NCI-H2227 (cell line): ENCODE data around the gene ADSS2.
"Not testable (repeated sequence)": the region's sequence is repeated elsewhere in the genome, so short reads cannot be mapped to it uniquely, and the experiment has no call there.

Experiments used
- DNase-seq: peaks from one replicate; lab custom pipeline; 2025; ENCODE audit not compliant: unreplicated experiment; lab: John Stamatoyannopoulos, UW

ADSS2 gene

GRCh38 chr1:244400974-244401373 lies 50.7 kb downstream of the ADSS2 start:
- DNase-seq: no peak

GRCh38 chr1:244397131-244397530 lies 54.6 kb downstream of the ADSS2 start:
- DNase-seq: no peak

GRCh38 chr1:244395965-244396364 lies 55.7 kb downstream of the ADSS2 start:
- DNase-seq: no peak

DNA sequence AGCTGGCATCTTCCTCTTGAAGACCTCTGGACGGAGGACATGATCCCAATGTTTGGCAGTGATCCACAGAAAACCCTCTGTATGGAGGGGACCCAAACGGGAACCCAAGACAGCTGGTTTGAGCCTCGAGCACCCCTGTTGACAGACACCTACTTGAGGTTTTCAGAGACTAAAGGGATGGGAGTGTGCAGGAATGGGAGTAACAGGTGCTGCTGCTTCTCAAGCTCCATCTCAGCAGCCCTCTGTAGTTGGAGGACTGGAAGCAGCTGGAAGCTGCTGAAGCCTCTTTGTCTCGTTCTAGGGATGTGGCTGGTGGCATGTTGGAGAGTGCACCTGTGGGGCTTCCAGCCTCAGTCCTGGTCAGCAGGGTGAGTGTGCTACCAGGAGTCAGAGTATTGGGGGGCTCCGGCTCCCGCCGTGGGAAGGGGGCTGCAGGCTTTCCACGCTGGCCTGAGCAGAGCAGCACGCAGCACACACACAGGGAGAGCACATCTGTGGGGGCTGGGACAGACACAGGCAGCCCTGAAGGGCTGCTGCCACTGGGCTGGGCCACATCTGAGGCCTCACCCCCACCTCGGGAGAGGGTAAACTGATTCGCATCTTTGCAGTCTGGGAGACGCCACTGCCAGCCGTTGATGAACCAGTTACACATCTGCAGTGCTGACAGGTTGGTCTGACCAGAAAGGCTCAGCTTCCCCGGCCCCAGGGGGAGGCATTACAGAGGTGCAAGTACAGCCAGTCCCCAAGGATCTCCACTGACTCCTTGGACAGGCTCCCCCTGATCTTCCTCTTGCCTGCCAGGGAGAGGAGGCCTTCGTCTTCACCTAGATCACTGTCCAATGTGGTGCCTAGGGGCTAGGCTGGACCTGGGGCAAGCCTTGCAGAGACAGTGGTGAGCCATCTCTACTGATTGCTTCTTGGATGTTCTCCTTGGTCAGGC lies 56.6 kb downstream of the ADSS2 start:
- DNase-seq: no peak

DNA sequence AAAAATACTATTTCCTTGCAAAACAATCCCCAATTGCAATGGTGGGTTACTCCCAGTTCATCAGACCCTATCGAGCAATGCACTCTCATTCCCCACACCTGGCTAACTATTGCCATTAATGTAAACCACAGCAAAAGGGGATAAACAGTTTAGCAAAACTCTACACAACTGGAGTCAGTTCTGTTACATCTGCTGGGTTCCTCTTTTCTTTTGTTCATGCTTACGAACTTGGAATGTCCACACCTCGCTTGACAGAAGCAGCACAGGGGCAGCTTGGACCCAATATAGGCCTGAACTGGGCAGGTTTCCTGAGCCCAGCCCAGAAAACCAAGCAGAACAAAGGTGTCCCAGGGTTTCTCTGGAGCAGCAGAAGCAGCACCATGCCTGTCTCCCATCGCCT lies 57.4 kb downstream of the ADSS2 start:
- DNase-seq: no peak

DNA sequence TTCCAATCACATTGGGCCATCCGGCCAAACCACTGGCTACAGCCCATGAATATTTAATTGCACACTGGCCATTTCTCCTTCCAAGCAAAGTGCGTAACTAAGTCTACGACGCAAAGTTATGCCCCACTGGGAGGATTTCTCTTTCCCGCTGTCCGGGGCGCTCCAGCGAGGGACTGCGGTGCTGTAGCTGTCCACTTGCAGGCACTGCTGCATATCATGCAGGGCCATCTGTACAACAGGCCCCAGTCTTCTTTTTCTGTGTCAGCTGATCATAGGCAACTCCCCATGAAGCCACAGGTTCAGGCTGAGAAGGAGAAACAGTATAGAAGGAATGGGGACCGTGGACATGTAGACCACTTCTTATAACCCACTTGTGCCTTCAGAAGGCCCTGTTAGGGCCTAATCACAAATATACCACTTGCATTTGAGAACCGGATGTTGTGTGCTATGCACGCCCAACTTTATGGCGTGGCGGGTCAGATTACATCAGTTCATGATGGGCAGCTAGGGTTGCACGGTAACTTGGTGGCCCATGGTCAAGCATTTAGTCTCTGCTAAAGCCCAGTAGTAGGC lies 58.0 kb downstream of the ADSS2 start:
- DNase-seq: no peak

- DNase-seq: no peak
These were observed 59.9 kb downstream of the ADSS2 start for GRCh38 chr1:244391761-244392160.

DNA sequence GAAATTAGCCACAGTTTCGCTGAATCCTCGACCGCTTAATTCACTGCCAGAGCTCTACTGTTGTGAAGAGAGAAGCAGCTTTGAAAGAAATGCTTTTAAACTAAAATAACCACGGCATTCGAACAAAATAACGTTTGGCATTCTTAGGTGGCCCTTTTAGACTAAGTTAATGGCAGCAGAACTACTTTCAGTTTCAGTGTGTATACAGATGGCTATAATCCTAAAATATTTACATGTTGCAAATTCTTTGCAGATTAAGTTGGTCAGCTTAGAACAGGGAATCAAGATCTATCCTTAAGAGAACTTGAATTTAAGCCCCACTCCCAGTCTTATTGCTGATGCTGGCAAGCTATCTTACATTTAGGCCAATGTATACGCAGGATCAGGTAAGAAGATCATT lies 62.7 kb downstream of the ADSS2 start:
- no peak for DNase-seq

DNA sequence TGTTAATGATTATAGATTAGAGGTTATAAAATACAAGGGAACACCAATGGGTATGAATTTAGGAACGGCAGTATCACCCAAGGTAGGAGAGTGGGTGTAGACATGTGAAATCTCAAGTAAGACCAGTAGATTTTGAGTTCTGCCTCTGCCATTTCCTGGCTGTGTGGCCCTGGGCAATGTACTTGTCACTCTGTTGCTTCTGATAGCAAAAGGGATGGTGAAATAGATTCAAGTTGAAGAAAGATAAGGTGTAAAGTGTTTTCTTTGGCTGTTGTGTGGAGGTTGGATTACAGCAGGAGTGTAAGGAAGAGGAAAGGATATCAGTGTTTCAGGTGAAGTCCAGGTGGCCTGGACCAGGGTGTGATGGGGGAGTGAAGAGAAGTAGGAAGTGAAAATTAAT lies 64.3 kb downstream of the ADSS2 start:
- no peak for DNase-seq

DNA sequence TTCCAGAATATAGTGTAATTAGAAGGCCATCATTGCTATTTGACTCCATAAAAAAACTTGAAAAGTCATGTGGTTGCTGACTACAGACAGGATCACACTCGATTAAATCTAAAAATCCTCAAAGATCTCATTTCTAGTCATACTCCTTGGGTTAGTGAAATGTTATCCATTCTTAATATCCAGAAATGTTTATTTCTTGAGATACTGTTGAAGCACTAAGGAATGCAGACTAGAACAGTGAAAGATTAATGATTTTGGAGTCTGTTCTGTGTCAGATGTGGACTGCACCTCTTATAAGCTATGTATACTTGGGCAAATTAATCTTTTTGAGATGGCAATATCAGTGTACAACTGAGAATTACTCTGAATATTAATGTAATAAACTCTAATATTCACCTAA lies 65.1 kb downstream of the ADSS2 start:
- DNase-seq: no peak

DNA sequence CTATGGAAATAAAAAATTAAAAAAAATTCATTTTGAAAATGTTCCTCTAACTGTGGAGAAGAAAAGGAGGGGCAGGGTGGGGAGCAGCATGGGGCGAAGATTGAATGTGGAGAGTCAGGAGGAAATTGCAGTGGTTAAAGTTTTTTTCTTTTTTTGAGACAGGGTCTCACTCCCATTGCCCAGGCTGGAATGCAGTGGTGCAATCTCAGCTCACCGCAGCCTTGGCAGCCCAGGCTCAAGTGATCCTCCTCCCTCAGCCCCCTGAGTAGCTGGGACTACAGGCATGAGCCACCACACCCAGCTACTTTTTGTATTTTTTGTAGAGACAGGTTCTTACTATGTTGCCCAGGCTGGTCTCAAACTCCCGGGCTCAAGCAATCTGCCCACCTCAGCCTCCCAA lies 67.6 kb downstream of the ADSS2 start:
- no peak for DNase-seq

- DNase-seq: no peak
These were observed 68.3 kb downstream of the ADSS2 start for GRCh38 chr1:244383278-244383884.

DNA sequence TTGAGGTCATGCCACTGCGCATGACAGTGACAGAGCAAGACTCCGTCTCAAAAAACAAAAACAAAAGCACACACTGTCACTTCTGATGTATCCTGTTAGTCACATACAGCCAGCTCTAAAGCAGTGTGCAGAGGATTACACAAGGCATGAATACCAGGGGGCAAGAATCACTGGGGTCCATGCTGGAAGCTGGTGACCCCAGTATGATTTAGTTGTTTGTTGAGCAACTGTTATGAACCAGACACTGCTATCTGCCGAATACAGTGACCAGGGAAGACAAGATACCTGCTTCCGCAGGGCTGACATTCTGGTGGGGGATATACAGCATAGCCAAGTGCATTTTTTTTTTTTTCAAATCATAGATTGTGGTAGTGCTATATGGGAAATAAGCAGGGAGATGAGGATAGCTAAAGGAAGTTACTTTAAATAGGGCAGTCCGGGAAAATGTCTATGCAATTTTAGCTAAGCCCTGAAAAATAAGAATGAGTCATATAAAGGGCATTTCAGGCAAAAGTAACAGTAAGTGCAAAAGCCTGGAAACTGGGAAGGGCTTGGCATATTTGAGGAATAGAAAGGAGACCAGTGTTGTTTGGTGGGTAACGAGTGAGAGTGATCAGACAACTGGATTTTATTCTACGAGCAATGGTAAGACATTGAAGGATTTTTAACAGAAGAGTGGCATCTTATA lies 69.7 kb downstream of the ADSS2 start:
- DNase-seq: no peak

DNA sequence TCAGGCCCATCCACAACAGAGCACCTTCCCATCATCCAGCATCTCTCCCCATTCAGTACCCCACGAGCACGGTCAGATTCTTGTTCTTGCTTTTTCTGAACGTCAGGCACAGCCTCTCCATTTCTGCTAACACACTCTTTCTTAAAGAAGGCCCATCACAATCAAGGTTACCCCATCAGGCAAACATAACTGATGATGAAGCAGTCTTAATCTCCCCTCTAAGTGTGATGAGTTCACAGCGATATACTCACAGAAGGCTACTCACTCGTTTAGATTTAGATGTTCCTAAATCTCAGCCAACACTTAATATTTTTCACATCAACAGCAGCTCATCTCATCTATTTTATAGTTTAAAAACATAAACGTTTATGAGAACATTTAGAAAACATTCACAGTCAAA lies 75.6 kb downstream of the ADSS2 start:
- no peak for DNase-seq

- no peak for DNase-seq
These were observed 76.7 kb downstream of the ADSS2 start for GRCh38 chr1:244375051-244375450.

GRCh38 chr1:244374484-244374883 lies 77.2 kb downstream of the ADSS2 start:
- not testable (repeated sequence) for DNase-seq

- no peak for DNase-seq
These were observed 80.2 kb downstream of the ADSS2 start for GRCh38 chr1:244371242-244372141.

DNA sequence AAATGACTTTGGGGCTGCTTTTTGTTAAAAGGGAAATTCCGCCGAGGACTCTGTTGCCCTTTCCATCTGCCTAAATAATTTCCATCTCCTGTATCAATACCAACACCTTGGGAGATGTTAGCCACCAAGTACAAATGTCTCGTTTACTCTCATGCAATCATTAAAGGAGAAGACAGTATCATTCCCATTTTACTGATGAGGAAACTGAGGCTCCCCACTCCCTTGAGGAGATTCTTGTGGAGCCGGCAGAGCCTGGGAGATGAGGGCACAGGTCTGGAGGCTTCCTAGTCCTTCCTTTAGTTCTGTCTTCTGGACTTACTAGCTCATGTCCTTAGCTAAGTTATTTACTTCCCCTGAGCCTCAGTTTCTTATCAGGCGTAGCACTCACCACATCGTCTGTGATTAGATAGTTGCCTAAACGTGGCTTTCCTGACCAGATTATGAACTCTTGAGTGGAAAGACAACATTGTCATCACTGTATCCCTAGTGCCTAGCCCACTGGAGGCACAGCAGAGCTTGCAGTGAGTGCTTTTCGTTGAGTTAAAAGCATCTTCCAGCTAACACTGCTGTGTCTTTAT lies 81.6 kb downstream of the ADSS2 start:
- no peak for DNase-seq

DNA sequence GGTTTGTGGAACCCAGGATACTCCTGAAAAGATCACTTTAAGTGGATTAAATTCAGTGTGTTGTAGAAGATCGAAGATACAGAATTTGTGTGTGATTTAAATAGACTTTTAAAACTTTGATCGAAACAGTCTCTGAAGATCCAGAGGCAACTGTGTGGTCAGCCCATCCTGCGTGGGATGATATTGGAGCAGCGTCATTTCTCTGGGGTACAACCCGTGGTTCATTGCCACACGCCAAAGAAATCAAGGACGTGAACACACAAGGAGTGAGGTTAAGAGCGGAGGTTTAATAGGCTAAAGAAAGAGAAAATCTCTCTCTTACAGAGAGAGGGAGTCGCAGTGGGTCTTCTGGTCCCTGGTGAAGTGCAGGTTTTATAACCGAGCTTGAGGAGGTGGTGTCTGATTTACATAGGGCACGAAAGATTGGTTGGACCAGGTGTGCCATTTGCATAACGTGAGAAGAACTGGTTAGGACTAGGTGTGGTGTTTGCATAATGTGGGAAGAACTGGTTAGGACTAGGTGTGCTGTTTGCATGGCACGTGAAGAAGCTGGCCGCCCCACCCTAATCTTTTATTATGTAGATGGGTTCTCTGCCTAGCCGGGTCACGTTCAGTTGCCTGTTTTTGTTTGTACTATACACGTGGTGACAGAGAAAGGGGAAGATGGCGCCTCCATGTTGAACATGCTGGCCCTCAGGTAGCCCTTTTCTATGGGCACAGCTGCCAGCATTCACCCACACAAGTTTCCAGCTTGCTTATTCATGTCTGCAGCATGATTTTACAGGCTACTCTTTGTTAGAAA lies 82.3 kb downstream of the ADSS2 start:
- DNase-seq: no peak
